ENCODE results near the gene HS6ST1. TPM values are rescaled to one million over a fixed set of nuclear protein-coding genes. Genes with fewer than 3 reads are reported as not detected.

HS6ST1 gene
- total RNA-seq, 2 donors from 2014 or later = 19.0 to 25.8 TPM

DNA sequence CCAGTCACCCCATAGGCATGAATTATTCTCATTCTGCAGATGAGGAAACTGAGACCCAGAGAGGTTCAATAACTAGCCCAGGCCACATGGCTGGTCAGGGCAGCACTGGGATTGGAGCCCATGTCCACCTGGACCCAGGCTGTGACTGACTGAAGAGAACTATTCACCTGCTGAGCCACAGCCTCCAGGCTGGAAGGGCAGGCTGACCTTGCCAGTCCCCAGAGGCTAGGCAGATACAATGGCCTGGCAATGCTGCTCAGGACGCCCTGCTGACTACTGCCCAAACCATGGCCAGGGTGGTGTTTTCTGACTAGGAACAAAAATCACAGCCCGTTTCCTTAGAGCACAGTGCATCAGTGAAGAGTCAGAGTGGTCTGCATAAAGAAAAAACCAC, 36.8 kb downstream of the HS6ST1 start:
- Histone ChIP-seq H3K4me3 (no peak overlapping the region), H3K36me3 (no peaks in the 10 kb centered on the region), H3K27ac (no peak overlapping the region), H3K9me3 (no peaks in the 10 kb centered on the region), H3K27me3 (no peaks in the 10 kb centered on the region), H3K4me1 (peaks cover 0 to 51% of the 10 kb centered on the region in 2 donors)
- TF ChIP-seq, protein P1, sequence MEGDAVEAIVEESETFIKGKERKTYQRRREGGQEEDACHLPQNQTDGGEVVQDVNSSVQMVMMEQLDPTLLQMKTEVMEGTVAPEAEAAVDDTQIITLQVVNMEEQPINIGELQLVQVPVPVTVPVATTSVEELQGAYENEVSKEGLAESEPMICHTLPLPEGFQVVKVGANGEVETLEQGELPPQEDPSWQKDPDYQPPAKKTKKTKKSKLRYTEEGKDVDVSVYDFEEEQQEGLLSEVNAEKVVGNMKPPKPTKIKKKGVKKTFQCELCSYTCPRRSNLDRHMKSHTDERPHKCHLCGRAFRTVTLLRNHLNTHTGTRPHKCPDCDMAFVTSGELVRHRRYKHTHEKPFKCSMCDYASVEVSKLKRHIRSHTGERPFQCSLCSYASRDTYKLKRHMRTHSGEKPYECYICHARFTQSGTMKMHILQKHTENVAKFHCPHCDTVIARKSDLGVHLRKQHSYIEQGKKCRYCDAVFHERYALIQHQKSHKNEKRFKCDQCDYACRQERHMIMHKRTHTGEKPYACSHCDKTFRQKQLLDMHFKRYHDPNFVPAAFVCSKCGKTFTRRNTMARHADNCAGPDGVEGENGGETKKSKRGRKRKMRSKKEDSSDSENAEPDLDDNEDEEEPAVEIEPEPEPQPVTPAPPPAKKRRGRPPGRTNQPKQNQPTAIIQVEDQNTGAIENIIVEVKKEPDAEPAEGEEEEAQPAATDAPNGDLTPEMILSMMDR (IDR thresholded peaks at IDR 0.05) = no peak
- no peak for DNase-seq (ENCODE audit: low spot score)

DNA sequence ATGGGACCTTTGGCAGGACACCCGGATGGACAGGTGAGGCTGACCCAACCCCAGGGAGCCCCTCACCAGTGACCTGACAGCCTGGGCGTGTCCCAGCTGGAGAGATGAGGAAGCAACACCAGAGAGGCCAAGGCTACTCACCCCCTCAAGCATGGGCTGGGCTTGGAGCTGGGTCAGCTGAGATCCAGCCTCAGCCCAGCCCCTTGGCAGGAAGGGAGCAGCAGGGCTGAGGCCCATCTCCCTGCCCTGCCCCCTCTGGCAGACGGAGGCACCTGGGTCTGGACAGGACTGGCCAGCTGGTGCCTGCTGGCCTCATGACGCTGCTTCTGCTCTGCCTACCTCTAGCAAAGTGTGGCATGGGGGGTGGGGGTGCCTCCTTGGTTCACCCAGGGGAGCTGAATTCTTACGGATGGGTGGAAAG, 37.8 kb downstream of the HS6ST1 start:
- Histone ChIP-seq H3K27ac (no peak overlapping the region), H3K4me3 (no peak overlapping the region), H3K36me3 (no peaks in the 10 kb centered on the region), H3K9me3 (no peaks in the 10 kb centered on the region), H3K27me3 (no peaks in the 10 kb centered on the region), H3K4me1 (peaks cover 0 to 42% of the 10 kb centered on the region in 2 donors)
- TF ChIP-seq, protein P1 (IDR thresholded peaks at IDR 0.05) = no peak
- DNase-seq (ENCODE audit: low spot score) = no peak

DNA sequence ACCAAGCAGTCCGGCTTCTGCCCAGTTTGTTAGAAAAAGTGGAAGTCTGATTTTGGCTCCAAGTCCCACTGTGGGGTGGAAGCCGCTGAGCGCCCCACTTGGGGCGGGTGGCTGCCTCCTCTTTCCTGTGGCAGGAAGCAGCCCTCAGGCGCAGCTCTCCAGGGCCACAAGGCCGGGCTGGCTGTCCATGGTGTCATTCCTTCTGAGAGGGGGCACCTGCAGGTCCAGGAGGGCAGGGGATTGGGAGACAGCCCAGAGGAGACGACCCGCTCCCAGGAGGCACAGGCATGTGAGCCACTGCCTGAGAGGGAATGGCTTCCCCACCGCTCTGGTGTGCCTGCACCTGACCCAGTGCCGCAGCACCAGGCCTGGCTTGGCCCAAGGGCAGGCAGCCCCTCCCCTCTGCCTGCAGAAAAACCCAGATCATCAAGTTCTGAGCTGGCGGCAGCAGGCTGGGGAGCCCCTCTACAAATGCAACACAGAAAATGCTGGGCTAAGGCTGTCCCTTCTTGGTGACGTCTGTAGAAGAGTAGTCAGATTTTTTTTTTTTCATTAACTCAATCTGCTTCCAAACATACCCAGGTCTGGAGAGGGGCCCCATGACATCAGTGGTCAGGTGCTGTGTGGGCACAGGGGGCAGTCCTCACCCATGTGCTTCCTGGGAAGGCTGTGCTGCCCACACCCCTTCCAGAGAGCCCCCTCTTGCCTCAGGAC, 38.4 kb downstream of the HS6ST1 start:
- Histone ChIP-seq H3K27ac (no peak overlapping the region), H3K9me3 (peaks cover 0 to 4% of the 10 kb centered on the region in 2 donors), H3K4me3 (no peak overlapping the region), H3K27me3 (no peaks in the 10 kb centered on the region), H3K36me3 (peaks cover 3% of the 10 kb centered on the region), H3K4me1 (peaks cover 0 to 42% of the 10 kb centered on the region in 2 donors)
- TF ChIP-seq, protein P1 (IDR thresholded peaks at IDR 0.05) = no peak
- DNase-seq (ENCODE audit: low spot score) = no peak

DNA sequence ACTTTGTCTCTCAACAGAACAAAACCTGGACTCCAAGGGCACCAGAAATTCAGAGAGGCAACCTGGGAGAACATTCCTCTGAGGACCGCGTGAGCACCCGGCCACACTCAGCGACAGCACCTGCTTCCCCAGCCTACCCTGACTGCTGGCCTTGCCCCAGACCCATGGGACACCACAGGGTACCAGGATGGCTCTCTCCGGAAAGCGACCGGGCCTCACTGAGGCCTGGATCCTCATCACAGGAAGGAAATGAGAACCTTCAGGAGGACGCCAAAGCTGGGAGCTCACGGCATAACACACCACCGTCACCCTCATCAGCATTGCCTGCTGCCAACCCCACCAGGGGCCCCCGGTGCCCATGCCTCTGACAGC, 38.9 kb downstream of the HS6ST1 start:
- H3K27ac ChIP-seq = no peak overlapping the region
- no peaks in the 10 kb centered on the region for H3K27me3 ChIP-seq
- no peak overlapping the region for H3K4me3 ChIP-seq
- peaks cover 0 to 9% of the 10 kb centered on the region in 2 donors for H3K9me3 ChIP-seq
- DNase-seq (ENCODE audit: low spot score) = no peak
- peaks cover 6% of the 10 kb centered on the region for H3K36me3 ChIP-seq
- TF ChIP-seq, protein P1 (IDR thresholded peaks at IDR 0.05) = no peak
- H3K4me1 ChIP-seq = peaks cover 0 to 42% of the 10 kb centered on the region in 2 donors

DNA sequence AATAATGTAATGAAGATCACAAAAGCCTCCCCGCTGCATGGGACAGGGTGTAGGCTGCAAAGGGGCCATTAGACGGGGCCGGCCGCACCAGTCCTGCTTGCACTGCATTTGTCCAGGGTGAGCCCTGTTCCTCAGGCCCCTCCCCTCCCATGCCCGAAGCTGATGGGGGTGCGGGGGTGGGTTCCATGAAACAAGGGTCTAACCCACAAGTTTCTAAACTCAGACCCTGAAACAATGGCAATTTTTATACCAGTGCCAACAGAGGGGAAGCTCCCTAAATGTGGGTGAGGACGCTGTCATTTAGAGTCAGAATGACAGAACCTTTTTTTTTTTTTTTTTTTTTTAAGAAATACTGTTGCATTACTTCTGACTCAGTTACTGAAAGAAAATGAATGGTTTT, 39.7 kb downstream of the HS6ST1 start:
- H3K9me3 ChIP-seq = peaks cover 0 to 17% of the 10 kb centered on the region in 2 donors
- H3K27me3 ChIP-seq = no peaks in the 10 kb centered on the region
- H3K4me3 ChIP-seq = no peak overlapping the region
- H3K4me1 ChIP-seq = peaks cover 0 to 42% of the 10 kb centered on the region in 2 donors
- no peak for DNase-seq (ENCODE audit: low spot score)
- H3K27ac ChIP-seq = no peak overlapping the region
- H3K36me3 ChIP-seq = peaks cover 6% of the 10 kb centered on the region
- TF ChIP-seq, protein P1 (IDR thresholded peaks at IDR 0.05) = no peak

Measured in right atrium auricular region (tissue), 2 donors.